Suprapubic skin (tissue), 4 donors: Measurements from ENCODE around the gene WDR27. TPM values are rescaled to one million over a fixed set of nuclear protein-coding genes. Genes with fewer than 3 reads are reported as not detected.

ENCODE experiments used
- DNase-seq, 2 donors: peaks; one replicate each; pipeline ENCODE4 v3.0.0-alpha.2; 2019; ENCODE audit warnings: low spot score in 2 of 2
- H3K27ac ChIP-seq: fragments of 200-600 bp; sonication (generic); one replicate; pipeline ENCODE4 v1.5.1; 2019
- H3K27me3 ChIP-seq: fragments of 200-600 bp; sonication (generic); one replicate; pipeline ENCODE4 v1.5.1; 2019
- H3K36me3 ChIP-seq: fragments of 200-600 bp; sonication (generic); one replicate; pipeline ENCODE4 v1.5.1; 2019
- H3K4me1 ChIP-seq: fragments of 200-600 bp; sonication (generic); one replicate; pipeline ENCODE4 v1.5.1; 2019
- H3K4me3 ChIP-seq: fragments of 200-600 bp; sonication (generic); one replicate; pipeline ENCODE4 v1.5.1; 2019; ENCODE audit warnings: mild to moderate bottlenecking
- H3K9me3 ChIP-seq: fragments of 200-600 bp; sonication (generic); one replicate; pipeline ENCODE4 v1.5.1; 2019
- EP300 ChIP-seq: sonication (generic); formaldehyde crosslinking; IDR thresholded peaks from one replicate; pipeline ENCODE4 v1.6.1; 2017; ENCODE audit warnings: antibody characterized with exemption
- POLR2A ChIP-seq, 2 donors: fragments of 450-650 bp; IDR thresholded peaks; one replicate each; pipeline ENCODE4 v1.6.1; 2017; ENCODE audit warnings: antibody characterized with exemption in 2 of 2, mild to moderate bottlenecking in 2 of 2, moderate library complexity in 2 of 2
- POLR2AphosphoS5 ChIP-seq, 3 donors: sonication (generic); formaldehyde crosslinking; IDR thresholded peaks; one replicate each; pipeline ENCODE4 v1.6.1; 2017; ENCODE audit warnings: antibody characterized with exemption in 3 of 3
- WGBS: methylation state at CpG from one replicate; pipeline ENCODE4 v1.1.5; 2018; 5-methylcytosine and 5-hydroxymethylcytosine counted together
- total RNA-seq, 4 donors: library from RNA; depleted of rRNA; stranded (reverse); fragments of >200 nt; gene quantifications; one replicate each; pipeline ENCODE4 v1.1.0, GENCODE V29; 2016
- TF ChIP-seq, protein P1 (sequence below), 2 donors: fragments of 200-600 bp in 1 of 2; fragments of 450-650 bp in 1 of 2; sonication (generic) in 1 of 2; IDR thresholded peaks; one replicate each; pipeline ENCODE4 v1.5.1; 2016 to 2019; ENCODE audit warnings: antibody characterized with exemption in 2 of 2, mild to moderate bottlenecking in 1 of 2, moderate library complexity in 1 of 2

Gene WDR27
- total RNA-seq, 4 donors from 2014 or later, result 17.3 to 59.4 (median 26.6) TPM

- Histone ChIP-seq H3K9me3 (no peaks in the 10 kb centered on the region), H3K27me3 (no peaks in the 10 kb centered on the region), H3K27ac (no peak overlapping the region), H3K4me1 (peaks cover 12% of the 10 kb centered on the region), H3K36me3 (peaks cover 36% of the 10 kb centered on the region), H3K4me3 (no peak overlapping the region)
- TF ChIP-seq POLR2AphosphoS5 (IDR thresholded peaks at IDR 0.05), result no peak
- TF ChIP-seq EP300, result no peak
- TF ChIP-seq POLR2A (IDR thresholded peaks at IDR 0.05), result no peak
- TF ChIP-seq, protein P1, sequence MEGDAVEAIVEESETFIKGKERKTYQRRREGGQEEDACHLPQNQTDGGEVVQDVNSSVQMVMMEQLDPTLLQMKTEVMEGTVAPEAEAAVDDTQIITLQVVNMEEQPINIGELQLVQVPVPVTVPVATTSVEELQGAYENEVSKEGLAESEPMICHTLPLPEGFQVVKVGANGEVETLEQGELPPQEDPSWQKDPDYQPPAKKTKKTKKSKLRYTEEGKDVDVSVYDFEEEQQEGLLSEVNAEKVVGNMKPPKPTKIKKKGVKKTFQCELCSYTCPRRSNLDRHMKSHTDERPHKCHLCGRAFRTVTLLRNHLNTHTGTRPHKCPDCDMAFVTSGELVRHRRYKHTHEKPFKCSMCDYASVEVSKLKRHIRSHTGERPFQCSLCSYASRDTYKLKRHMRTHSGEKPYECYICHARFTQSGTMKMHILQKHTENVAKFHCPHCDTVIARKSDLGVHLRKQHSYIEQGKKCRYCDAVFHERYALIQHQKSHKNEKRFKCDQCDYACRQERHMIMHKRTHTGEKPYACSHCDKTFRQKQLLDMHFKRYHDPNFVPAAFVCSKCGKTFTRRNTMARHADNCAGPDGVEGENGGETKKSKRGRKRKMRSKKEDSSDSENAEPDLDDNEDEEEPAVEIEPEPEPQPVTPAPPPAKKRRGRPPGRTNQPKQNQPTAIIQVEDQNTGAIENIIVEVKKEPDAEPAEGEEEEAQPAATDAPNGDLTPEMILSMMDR (IDR thresholded peaks at IDR 0.05), result no peak
- DNase-seq, result no peak
- 96% methylated on average over 13 of the region's 13 CpGs for WGBS
Measured at GRCh38 chr6:169657284-169657610, 44.6 kb downstream of the WDR27 start.

DNA sequence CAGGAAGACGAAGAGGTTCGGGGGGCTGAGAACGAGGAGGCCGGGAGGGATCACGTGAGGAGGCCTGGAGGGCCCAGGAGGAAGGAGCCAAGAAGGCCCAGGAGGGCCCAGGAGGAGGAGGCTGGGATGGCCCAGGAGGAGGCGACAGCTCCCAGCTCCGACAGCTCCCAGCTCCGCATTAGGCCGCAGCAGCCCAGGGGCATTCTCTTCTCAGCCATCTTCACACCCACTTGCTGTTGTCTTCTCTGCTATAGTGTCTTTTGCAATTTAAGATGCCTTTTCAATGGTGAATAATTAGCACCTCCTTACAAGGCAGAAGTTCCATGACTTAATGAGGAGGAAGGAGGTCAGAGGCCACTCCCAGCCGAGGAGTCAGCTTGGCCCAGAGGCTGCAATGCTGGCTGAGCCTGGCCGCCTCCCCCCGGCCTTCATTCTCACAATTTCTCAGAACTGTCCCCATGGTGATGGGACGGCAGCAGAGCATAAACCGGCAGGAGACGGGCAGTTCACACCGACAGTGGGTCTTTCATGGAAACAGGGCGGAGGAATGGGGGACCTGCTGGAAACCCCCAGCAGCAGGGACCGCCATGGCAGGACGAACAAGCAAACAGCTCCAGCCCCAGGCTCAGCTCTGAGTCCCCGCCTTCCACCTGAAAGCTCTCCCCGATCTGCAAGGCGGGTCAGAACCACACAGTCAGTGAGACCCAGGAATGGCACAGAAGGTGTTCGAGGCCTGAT, 45.1 kb downstream of the WDR27 start:
- no peak for DNase-seq
- TF ChIP-seq POLR2AphosphoS5 (IDR thresholded peaks at IDR 0.05) (no peak), EP300 (no peak), POLR2A (IDR thresholded peaks at IDR 0.05) (no peak)
- TF ChIP-seq, protein P1 (IDR thresholded peaks at IDR 0.05), result no peak
- Histone ChIP-seq H3K4me1 (peaks cover 12% of the 10 kb centered on the region), H3K4me3 (no peak overlapping the region), H3K27ac (no peak overlapping the region), H3K9me3 (no peaks in the 10 kb centered on the region), H3K36me3 (peaks cover 36% of the 10 kb centered on the region), H3K27me3 (no peaks in the 10 kb centered on the region)
- 94% methylated on average over 23 of the region's 23 CpGs for WGBS

DNA sequence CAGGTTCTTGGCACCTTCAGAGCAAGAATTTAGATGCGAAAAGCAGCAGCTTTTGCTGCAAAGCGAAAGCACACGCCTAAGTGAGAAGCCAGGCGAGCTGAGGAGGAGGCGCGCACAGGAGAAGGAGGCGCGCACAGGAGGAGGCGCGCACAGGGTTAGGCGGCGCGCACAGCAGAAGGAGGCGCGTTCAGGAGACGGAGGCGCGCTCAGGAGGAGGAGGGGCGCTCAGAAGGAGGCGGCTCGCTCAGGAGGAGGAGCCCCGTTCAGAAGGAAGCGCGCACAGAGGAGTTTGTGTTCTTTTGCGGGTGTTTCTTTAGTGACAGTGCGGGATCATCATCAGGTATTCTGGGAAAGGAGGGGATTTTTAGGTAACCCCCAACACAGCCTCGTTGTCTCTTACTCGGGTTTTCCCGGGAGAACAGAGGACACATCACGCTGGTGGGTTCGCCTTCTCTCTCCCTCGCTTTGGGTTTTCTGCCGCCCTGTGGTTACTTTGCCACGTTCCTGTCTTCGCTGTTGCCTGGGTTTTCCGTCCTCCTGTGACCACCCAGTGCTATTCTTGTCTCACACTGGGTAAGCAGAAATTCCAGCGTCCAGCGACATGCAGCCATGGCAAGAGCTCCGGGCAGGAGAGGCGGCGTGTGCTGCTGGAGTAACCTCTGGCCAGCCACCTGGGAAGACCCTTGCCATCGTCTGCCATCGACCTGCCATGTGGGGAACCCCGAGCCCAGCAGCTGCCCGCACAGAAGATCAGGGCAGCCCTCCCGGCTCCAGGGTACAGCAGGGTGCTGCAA, 47.0 kb downstream of the WDR27 start:
- H3K36me3 ChIP-seq, result peaks cover 18% of the 10 kb centered on the region
- whole genome bisulfite sequencing, result 58% methylated on average over 37 of the region's 46 CpGs
- TF ChIP-seq, protein P1 (IDR thresholded peaks at IDR 0.05), result no peak
- TF ChIP-seq POLR2A (IDR thresholded peaks at IDR 0.05) (peak in 1 of 2 donors; percentile 14), EP300 (no peak), POLR2AphosphoS5 (IDR thresholded peaks at IDR 0.05) (peak in 1 of 3 donors; percentile 10)
- no peaks in the 10 kb centered on the region for H3K9me3 ChIP-seq
- H3K27ac ChIP-seq, result peak overlapping the region; percentile 87
- peak overlapping the region; percentile 52 for H3K4me3 ChIP-seq
- no peaks in the 10 kb centered on the region for H3K27me3 ChIP-seq
- no peak for DNase-seq
- peaks cover 12% of the 10 kb centered on the region for H3K4me1 ChIP-seq

DNA sequence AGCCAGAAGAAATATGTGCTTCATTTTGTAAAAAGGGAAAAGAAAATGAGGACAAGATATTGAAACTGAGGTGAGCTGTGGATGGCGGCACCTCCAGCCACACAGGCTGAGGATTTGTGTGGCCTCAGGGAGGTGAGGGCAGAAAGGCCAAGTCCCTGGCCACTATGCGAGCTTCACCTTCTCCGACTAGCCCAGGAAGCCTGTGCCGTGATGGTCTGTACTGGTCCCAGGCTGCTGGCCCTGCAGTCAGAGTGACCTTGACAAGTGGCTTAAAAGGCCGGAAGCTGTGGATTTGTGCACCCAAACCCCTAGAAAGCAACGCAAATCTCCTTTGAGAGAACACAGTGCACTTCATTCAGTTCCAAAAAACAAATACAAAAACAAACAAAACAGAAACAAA, 48.1 kb downstream of the WDR27 start:
- Histone ChIP-seq H3K9me3 (no peaks in the 10 kb centered on the region), H3K4me3 (peak overlapping the region; percentile 52), H3K4me1 (peaks cover 12% of the 10 kb centered on the region), H3K27ac (peak overlapping the region; percentile 87), H3K27me3 (no peaks in the 10 kb centered on the region), H3K36me3 (peaks cover 11% of the 10 kb centered on the region)
- TF ChIP-seq, protein P1 (IDR thresholded peaks at IDR 0.05), result no peak
- no peak for TF ChIP-seq EP300
- TF ChIP-seq POLR2A (IDR thresholded peaks at IDR 0.05), result no peak
- TF ChIP-seq POLR2AphosphoS5 (IDR thresholded peaks at IDR 0.05), result no peak
- DNase-seq, result no peak
- 85% methylated on average over 6 of the region's 6 CpGs for WGBS

- Histone ChIP-seq H3K9me3 (no peaks in the 10 kb centered on the region), H3K36me3 (peaks cover 15% of the 10 kb centered on the region), H3K27me3 (no peaks in the 10 kb centered on the region), H3K4me1 (peaks cover 12% of the 10 kb centered on the region), H3K27ac (no peak overlapping the region), H3K4me3 (no peak overlapping the region)
- DNase-seq, result no peak
- 96% methylated on average over 11 of the region's 11 CpGs for WGBS
- TF ChIP-seq, protein P1 (IDR thresholded peaks at IDR 0.05), result no peak
- TF ChIP-seq POLR2AphosphoS5 (IDR thresholded peaks at IDR 0.05) (no peak), POLR2A (IDR thresholded peaks at IDR 0.05) (no peak), EP300 (no peak)
Measured at GRCh38 chr6:169652896-169653295, 48.9 kb downstream of the WDR27 start.
